ENCODE measurements around the gene XPO6.

GRCh38 chr16:28126684-28127620, 84.8 kb downstream of the XPO6 start:
- TF ChIP-seq CTCF (IDR thresholded peaks at IDR 0.05) (no peak), POLR2A (IDR thresholded peaks at IDR 0.05) (no peak)
